Measurements from ENCODE around the gene SCTR. TPM values are rescaled to one million over a fixed set of nuclear protein-coding genes. Genes with fewer than 3 reads are reported as not detected.

Gene SCTR
- total RNA-seq, 1 donor from 2014 or later, result not detected

DNA sequence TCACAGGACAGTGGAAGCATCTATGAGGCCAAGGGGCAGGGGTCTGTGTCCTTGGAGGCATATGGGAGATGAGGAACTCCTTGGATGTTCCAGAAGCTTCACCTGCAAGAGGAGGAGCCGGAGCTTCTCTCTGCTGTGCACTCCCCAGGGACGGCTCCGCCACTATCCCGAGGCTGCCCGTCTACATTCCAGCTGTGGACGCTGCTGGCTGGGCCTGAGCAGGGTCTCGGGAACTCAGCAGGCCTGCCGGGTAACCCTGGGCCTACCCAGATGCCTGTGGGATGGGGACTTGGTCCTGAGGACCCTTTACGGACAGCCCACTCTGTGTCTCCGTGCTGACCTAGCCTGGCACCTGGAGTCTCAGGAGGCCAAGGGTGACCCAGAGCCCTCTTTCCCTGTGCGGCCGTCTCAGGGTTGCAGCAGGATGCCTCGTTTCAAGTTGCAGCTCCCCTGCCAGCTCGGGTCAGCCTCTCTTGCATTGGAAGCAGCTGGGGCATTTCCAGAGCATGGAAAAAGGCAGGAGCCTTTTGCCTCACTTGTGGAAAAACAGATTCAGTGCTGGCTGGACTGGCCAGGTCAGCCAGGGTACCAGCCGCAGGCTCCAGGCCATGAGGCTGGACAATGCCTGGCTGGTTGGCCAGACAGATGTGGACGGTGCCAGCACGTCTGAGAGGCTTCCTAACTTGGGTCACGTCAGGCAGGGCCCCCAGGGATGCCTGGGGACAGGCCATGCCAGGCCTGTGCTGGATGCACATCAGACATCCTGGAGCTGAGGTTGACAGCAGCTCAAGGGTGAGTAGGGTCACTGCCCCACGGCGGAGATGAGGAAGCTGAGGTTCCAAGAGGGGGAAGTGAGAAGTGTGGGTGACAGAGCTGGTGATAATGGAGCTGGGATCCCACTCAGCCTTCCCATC is 41.5 kb downstream of the SCTR start:
- Mint-ChIP-seq H3K36me3 (ENCODE audit: low read depth) (no peaks in the 10 kb centered on the region), H3K27ac (ENCODE audit: unreplicated experiment) (no peak overlapping the region), H3K4me3 (ENCODE audit: unreplicated experiment) (no peak overlapping the region), H3K27me3 (ENCODE audit: low read depth) (peaks cover 2% of the 10 kb centered on the region), H3K9me3 (ENCODE audit: low read depth) (no peaks in the 10 kb centered on the region), H3K4me1 (ENCODE audit: low read depth) (peaks cover 55% of the 10 kb centered on the region)
- no peak for DNase-seq (ENCODE audit: low spot score)
- no peak for TF ChIP-seq CTCF (IDR thresholded peaks at IDR 0.05)

- Mint-ChIP-seq H3K27me3 (ENCODE audit: low read depth) (peaks cover 2% of the 10 kb centered on the region), H3K36me3 (ENCODE audit: low read depth) (no peaks in the 10 kb centered on the region), H3K4me3 (ENCODE audit: unreplicated experiment) (no peak overlapping the region), H3K9me3 (ENCODE audit: low read depth) (no peaks in the 10 kb centered on the region), H3K4me1 (ENCODE audit: low read depth) (peaks cover 46% of the 10 kb centered on the region), H3K27ac (ENCODE audit: unreplicated experiment) (no peak overlapping the region)
- TF ChIP-seq CTCF (IDR thresholded peaks at IDR 0.05), result no peak
- DNase-seq (ENCODE audit: low spot score), result no peak
These were observed 42.5 kb downstream of the SCTR start for GRCh38 chr2:119481501-119482455.

GRCh38 chr2:119480718-119481142 is 43.6 kb downstream of the SCTR start:
- peaks cover 39% of the 10 kb centered on the region for H3K4me1 Mint-ChIP-seq (ENCODE audit: low read depth)
- H3K27ac Mint-ChIP-seq (ENCODE audit: unreplicated experiment), result no peak overlapping the region
- DNase-seq (ENCODE audit: low spot score), result no peak
- peaks cover 7% of the 10 kb centered on the region for H3K27me3 Mint-ChIP-seq (ENCODE audit: low read depth)
- no peaks in the 10 kb centered on the region for H3K9me3 Mint-ChIP-seq (ENCODE audit: low read depth)
- no peak overlapping the region for H3K4me3 Mint-ChIP-seq (ENCODE audit: unreplicated experiment)
- TF ChIP-seq CTCF (IDR thresholded peaks at IDR 0.05), result no peak
- no peaks in the 10 kb centered on the region for H3K36me3 Mint-ChIP-seq (ENCODE audit: low read depth)

DNA sequence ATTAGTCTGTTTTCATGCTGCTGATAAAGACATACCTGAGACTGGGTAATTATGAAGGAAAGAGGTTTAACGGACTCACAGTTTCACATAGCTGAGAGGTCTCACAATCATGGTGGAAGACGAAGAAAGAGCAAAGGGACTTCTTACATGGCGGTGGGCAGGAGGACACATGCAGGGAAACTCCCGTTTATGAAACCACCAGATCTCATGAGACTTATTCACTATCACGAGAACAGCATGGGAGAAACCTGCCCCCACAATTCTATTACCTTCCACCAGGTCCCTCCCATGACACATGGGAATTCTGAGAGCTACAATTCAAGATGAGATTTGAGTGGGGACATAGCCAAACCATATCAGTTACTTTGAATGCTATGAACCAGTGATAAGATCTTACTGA is 44.1 kb downstream of the SCTR start:
- no peak for DNase-seq (ENCODE audit: low spot score)
- TF ChIP-seq CTCF (IDR thresholded peaks at IDR 0.05), result no peak
- no peaks in the 10 kb centered on the region for H3K9me3 Mint-ChIP-seq (ENCODE audit: low read depth)
- peaks cover 34% of the 10 kb centered on the region for H3K4me1 Mint-ChIP-seq (ENCODE audit: low read depth)
- H3K4me3 Mint-ChIP-seq (ENCODE audit: unreplicated experiment), result no peak overlapping the region
- H3K36me3 Mint-ChIP-seq (ENCODE audit: low read depth), result no peaks in the 10 kb centered on the region
- no peak overlapping the region for H3K27ac Mint-ChIP-seq (ENCODE audit: unreplicated experiment)
- H3K27me3 Mint-ChIP-seq (ENCODE audit: low read depth), result peaks cover 7% of the 10 kb centered on the region

DNA sequence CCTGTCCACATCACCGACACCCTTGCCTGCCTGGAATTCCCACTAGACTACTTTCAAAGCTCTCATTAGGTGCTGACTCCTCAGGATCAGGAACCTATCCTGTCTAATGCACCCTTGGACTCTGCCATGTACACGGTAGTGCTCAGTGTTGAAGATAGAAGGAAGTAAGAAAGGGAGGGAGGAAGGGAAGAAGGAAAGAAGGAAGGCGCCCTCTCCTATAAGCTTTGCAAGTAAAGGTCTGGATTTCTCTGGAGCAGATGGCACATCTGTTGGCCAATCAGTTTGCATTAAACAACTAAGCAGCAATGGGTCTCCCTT is 45.3 kb downstream of the SCTR start:
- Mint-ChIP-seq H3K27ac (ENCODE audit: unreplicated experiment) (no peak overlapping the region), H3K4me3 (ENCODE audit: unreplicated experiment) (no peak overlapping the region), H3K36me3 (ENCODE audit: low read depth) (no peaks in the 10 kb centered on the region), H3K4me1 (ENCODE audit: low read depth) (peaks cover 21% of the 10 kb centered on the region), H3K9me3 (ENCODE audit: low read depth) (no peaks in the 10 kb centered on the region), H3K27me3 (ENCODE audit: low read depth) (peaks cover 7% of the 10 kb centered on the region)
- no peak for TF ChIP-seq CTCF (IDR thresholded peaks at IDR 0.05)
- DNase-seq (ENCODE audit: low spot score), result no peak

All from chondrocyte (in vitro differentiated cells).